Endothelial cell of umbilical vein (primary cell): ENCODE results near the gene CD80.

Experiments
- CTCF ChIP-seq, 2 donors: IDR thresholded peaks; 1 replicate in 1 of 2; 2 replicates in 1 of 2; pipeline ENCODE4 v1.5.1; 2011; ENCODE audit warnings: low read length in 2 of 2, mild to moderate bottlenecking in 2 of 2, moderate library complexity in 2 of 2, control low read depth in 1 of 2, inconsistent platforms in 1 of 2, low read depth in 1 of 2; ENCODE audit not compliant: insufficient read depth in 1 of 2; ENCODE audit errors: extremely low read depth in 1 of 2
- MYC ChIP-seq: IDR thresholded peaks from one replicate; pipeline ENCODE4 v1.6.1; 2011; ENCODE audit warnings: mild to moderate bottlenecking, low read depth, low read length

DNA sequence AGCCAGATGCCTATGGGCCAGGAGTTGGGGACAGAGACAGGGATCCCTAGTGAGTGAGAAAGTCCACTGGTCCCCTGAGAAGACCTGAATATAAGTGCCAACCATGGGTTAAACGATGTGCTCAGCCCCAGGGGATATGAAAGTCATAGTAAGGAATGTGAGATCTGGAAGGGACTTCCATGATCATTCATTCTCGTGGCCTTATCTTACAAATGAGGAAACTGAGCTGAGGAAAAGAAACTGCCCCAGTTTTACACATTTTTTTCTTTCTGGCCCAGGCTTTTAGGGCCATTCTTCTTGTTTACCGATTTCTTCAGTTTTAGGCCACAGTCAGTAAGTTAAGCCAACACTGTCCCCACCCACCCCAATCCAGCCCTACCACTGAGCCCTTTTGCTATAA, 11.1 kb downstream of the CD80 start:
- TF ChIP-seq CTCF (IDR thresholded peaks at IDR 0.05; ENCODE audit: extremely low read depth in 1 of 2, insufficient read depth in 1 of 2, low read depth in 1 of 2, low read length in 2 of 2), result no peak
- TF ChIP-seq MYC, result no peak
